Raji (cell line): Measurements from ENCODE around the gene ZNF653.

Source experiments
- POLR2A ChIP-seq: IDR thresholded peaks from 2 replicates; pipeline ENCODE4 v1.6.1; 2011; ENCODE audit warnings: low read depth, low read length, control low read depth; ENCODE audit not compliant: insufficient read depth

The ZNF653 gene

DNA sequence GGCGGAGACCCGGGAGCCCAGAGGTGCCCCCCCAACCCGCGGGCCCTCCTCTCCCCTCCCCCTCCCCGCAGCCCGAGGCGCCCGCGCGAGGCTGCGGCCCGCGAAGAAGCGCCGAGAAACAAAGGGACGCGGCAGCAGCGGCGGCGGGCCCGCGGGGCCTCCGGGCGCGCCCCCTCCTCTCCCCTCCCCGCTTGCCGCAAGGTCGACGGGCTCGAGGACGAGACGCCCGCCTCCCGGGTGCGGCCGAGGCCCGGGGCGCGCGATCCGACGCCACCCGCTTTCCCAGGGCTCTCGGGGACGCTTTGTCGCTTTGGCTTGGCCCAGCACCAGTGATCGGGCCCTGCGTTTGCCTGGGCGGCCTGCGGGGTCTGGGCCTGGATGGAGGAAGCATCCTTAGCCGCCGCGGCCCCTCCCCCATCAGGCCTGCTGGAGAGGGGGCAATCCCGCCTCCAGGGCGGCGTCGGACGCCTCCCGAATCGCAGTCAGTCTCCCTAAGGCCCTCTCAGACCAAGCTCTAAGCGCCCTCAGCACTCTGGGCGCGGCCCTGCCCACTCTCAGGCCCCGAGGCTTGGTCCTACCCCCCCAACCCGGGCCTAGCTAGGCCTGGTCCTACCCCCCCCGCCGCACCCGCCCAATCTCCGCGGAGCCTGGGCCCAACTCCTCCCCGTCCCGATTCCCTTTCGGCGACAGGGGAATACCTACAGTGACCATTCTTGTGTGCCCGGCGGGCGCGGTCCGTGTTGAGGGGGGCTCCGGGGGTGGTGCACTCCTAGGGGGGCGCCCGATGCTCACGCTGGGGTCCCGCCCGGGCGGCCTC lies 25.5 kb downstream of the ZNF653 start:
- TF ChIP-seq POLR2A, result no peak

DNA sequence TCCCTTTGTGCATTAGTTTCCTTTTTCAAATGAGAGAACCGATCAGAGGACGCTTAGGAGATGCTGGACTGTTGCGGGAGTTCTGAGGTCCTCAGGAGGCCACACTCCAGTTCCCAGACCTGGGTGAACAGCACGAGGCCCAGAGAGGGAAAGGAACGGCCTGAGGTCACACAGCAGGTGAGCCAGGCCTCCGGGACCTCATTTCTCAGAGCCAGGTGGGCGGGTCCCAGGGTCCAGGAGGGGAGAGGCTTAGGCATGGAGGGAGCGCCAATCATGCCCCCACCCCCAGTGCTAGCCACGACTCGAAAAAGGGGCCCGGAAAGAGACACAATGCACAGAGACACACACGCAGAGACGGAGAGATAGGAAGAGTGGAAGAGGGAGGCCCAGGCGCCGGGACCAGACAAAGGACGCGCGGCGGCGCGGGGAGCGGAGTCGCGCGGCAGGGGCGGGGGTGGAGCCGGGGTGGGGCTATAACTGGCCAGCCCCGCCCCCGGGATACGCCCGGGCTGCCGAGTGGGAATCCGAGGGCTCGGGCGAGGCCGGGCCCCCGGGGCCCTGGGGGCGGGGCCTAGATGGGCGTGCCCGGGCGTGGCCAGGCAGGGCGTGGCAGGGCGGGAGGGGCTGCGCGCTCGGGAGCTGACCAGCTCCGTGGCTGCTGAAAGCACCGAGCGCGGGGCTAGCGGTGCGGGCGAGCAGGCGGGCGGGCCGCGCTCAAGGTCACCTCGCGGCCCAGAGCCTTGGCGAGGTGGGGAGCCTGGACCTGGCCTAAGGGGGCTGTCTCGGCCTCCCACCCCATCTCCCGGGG lies 26.3 kb downstream of the ZNF653 start:
- TF ChIP-seq POLR2A, result no peak

DNA sequence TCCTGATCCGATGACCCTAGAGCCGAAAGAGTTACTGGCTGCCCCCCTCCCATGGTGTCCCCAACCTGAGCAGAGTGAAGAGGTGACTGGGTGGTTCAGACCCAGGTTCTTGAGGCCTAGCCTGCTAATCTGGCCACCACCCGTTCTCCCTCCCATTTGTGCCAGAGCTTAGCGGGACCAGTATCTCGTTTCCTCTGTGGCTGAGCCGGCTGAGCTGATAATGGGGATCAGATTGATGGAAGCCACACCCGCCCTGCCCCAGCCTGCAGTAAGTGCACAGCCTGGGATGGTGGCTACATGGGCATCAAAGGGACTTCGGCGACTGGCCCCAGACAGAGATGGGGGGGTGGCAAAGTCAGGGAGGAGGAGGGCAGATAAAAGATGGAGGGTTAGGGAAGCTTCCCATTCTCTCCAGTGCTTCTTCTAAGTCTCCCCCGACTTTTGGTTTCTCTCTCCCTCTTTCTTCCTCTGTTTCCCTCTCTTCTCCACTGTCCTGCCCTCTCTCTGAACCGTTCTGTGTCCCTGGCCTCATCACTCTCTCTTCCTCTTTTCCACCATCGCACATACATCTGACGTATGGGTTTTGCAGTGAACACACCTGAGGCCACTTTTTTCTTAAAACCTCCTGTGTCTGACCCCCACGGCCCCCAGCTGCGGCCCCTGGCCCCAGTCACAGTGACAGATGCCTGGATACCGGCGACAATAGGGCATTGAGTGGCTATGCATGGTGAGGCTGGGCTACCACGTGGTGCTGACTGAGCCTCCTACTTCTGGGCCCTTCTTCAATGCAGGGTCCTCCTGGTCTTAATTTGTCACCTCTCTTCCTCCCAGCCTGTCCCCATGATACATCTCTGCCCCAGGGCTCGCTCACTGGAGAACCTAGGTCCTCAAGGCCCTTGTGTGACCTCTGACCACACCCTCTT lies 27.2 kb downstream of the ZNF653 start:
- no peak for TF ChIP-seq POLR2A

DNA sequence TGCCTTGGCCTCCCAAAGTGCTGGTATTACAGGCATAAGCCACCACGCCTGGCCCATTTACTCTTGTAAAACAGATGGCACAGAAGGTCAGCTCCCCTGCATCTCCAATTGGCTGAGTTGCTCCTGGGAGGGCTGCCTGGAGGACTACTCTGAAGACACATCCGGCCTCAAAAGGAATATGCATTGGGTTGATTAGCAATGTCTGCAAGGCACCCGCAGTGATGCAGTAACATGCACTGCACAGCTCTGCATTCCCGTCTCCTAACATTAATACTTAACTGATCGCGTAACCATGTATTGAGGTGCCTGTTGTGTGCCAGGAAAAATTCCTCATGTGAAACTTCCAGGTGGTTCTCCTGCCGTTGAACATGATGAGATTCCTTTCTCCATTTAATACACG lies 29.8 kb downstream of the ZNF653 start:
- TF ChIP-seq POLR2A, result no peak

DNA sequence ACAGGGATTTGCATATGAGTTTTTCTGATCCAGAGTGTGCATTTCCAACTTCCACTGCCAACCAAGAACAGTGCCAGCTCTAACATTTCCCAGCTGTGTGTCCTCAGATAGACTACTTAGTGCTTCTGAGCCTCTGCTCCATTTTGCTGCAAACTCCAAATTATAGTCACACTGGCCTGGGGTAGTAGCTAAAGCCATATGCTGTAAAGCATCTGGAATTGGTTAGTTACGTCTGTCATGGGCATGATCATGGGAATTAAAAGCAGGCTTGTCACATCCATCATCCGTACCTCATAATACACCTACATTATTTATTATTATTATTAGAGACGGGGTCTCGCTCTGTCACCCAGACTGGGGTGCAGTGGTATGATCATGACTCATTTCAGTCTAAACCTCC lies 31.9 kb downstream of the ZNF653 start:
- no peak for TF ChIP-seq POLR2A

DNA sequence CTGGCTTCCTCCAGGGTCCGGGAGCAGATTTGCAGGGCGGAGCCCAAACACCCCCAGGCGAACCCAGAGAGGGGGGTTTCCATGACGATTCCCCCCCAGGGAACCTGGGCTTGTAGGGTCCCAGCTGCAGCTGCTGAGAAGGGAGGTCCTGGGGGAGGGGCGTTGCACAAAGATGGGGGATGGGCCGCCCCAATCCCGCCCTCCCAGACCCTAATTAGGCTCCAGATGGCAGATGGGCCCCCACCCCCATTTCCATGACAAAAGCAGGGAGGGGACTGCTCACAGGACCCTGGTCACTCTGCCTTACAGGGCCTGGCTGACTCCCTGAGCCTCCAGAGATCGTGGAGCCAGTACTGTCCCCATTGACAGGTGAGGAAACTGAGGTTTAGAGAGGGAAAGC lies 40.0 kb downstream of the ZNF653 start:
- no peak for TF ChIP-seq POLR2A

DNA sequence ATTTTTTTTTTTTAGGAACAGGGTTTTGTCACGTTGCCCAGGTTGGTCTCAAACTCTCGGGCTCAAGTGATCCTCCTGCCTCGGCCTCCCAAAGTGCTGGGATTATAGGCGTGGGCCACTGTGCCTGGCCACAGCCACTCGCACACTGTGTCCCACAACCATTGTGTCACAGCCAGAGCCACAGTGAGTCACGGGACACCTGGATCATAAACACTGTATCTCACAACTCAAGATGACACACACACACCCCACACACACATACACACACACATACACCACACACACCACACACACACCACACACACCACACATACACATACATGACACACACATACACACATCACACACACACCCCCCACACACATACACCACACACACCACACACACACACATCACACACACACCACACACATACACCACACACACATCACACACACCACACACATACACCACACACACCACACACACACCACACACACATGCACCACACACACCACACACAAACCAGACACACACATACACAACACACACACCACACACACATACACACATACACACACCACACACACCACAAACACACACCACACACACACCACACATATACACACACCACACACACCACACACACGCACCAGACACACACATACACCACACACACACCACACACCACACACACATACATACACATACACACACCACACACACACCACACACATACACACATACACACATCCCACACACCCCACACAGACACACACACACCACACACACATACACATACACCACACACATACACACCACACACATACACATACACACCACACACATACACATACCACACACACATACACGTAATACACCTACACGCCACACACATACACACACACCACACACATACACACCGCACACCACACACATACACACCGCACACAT lies 41.0 kb downstream of the ZNF653 start:
- no peak for TF ChIP-seq POLR2A

DNA sequence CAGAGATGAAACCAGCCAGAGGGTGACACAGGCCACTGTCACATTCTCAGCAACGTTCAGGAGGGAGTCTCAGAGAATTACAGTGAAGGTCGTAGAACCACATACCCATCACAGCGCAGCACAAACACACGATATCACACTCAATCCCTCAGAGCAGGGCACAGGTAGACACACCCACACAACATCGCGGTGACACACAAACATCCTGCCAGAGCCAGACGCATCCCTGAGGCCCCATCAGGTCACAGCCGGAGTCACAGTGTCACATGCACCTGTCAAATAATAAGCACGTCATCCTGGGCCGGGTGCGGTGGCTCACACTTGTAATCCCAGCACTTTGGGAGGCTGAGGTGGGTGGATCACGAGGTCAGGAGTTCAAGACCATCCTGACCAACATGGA lies 42.2 kb downstream of the ZNF653 start:
- no peak for TF ChIP-seq POLR2A

DNA sequence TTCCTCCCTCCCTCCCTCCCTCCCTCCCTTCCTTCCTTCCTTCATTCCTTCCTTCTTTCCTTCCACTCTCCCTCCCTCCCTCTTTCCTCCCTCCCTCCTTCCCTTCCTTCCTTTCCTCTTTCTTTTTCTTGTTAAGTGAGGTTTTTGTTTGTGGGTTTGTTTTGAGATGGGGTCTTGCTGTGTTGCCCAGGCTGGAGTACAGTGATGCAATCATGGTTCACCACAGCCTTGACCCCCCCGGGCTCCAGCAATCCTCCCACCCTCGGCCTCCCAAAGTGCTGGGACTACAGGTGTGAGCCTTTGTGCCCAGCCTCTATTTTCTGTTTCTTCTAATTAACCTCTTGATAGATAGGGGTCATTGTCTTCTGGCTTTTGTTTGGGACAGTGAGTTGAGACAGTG lies 44.2 kb downstream of the ZNF653 start:
- no peak for TF ChIP-seq POLR2A

DNA sequence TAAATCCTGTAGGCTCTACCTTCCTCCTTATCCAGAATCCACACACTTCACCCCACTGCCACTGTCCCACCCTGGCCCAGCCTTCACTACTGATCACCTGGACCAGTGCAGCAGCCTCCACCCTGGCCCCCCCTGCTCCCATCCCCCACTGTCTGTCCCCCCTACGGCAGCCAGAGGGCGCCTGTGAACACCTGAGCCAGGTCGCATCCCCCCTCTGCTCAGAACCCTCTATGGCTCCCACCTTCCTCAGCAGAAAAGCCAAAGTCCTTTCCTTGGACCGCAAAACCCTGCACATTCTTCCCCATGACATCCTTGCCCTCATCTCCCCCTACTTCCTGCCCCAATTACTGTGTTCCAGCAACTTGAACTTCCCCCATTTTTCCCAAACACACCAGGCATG lies 45.4 kb downstream of the ZNF653 start:
- no peak for TF ChIP-seq POLR2A

DNA sequence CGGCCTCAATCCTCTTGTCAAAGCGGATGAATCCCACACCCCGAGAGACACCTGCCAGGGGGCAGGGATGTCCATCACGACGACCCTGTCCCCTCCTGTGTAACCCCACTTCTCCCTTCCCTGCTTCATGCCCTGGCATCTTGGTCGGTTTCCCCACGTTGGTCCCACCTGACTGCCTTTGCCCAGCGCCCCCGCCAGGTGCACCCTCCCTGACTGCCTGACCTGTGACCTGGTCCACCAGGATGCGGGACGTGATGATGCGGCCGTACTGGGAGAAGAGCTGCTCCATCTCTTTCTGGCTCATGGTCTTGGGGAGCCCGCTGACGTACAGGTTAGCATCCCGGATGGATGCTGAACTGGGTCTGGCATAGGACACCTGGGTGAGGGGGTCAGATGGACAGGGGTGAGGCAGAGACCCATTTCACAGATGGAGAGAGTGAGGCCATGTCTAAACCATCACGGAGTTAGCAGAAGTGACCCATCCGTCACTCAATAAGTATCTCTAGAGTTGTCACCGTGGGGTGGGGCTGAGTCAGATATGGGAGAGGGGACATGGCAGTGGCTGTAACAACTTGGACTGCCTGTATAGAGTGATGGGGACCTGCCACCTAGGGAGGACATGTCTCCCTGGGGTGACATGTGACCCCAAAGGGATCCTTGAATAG lies 47.3 kb downstream of the ZNF653 start:
- TF ChIP-seq POLR2A, result no peak

DNA sequence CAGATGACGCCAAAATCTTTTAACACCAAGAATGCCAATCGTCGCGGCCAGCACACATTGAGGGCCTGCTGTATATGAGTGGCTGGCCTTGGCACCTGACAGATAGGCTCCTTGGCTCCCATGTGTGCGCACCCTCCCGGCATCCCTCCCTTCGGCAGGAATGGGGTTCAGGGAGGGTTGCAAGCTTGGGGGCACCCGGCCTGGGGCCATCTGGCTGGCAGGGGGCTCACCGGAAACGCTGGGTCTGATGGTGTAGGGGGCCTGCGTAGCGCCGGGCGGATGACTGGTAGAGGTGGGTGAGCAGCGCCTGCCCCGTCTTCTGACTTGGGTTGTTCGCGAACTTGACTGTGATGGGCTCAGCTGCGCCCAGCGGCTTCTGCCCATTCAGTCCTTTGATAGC lies 47.8 kb downstream of the ZNF653 start:
- no peak for TF ChIP-seq POLR2A

DNA sequence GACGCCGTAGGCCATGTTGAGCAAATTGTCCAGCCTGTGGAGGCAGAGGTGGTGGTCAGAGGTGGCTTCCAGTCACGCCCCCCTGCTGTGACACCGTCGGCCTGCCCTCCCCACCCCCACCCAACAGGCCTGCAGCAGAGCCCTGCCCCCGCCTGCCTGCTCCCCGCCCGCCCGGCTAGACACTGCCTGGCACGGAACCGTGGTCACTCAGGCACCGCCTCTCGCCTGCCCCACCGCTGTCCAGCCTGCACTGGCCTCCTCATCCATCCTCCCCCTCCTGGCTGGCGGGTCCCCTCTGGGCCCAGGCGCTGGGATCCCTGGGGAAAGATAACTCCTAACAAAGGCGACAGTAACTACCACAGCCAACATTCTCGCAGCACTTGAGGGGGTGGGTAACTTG lies 48.5 kb downstream of the ZNF653 start:
- TF ChIP-seq POLR2A, result no peak

DNA sequence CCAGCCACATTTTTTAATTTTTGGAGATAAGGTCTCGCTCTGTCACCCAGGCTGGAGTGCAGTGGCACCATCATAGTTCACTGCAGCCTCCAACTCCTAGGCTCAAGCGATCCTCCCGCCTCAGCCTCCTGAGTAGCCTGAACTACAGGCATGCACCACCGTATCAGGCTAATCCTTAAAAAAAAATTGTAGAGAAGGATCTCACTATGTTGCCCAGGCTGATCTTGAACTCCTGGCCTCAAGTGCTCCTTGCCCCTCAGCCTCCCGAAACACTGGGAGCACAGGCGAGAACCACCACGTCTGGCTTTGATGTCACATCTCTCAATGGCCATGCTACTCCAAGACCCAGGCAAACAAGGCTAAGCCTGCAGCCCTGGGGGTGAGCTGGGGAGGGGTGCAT lies 49.0 kb downstream of the ZNF653 start:
- no peak for TF ChIP-seq POLR2A
